HFFc6 (cell line): ENCODE measurements around the gene CNDP2. TPM values are rescaled to one million over a fixed set of nuclear protein-coding genes. Genes with fewer than 3 reads are reported as not detected.

Source experiments
- DNase-seq: peaks from one replicate; pipeline ENCODE4 v3.0.0-alpha.2; 2018
- H3K27ac Mint-ChIP-seq: 2 replicates; pipeline ENCODE4 v1.8.0; 2020; ENCODE audit warnings: mild to moderate bottlenecking, mixed read lengths
- H3K27me3 Mint-ChIP-seq: 2 replicates; pipeline ENCODE4 v1.8.0; 2021; ENCODE audit warnings: mild to moderate bottlenecking, moderate library complexity, mixed read lengths; ENCODE audit not compliant: insufficient read depth
- H3K36me3 Mint-ChIP-seq: 2 replicates; pipeline ENCODE4 v1.8.0; 2021; ENCODE audit warnings: low read depth, mixed read lengths
- H3K4me1 Mint-ChIP-seq: 2 replicates; pipeline ENCODE4 v1.8.0; 2020; ENCODE audit warnings: low read depth, mixed read lengths
- H3K4me3 Mint-ChIP-seq: 2 replicates; pipeline ENCODE4 v1.8.0; 2020; ENCODE audit warnings: mild to moderate bottlenecking, moderate library complexity, mixed read lengths
- H3K9me3 Mint-ChIP-seq: 2 replicates; pipeline ENCODE4 v1.8.0; 2020; ENCODE audit warnings: mild to moderate bottlenecking, mixed read lengths
- total RNA-seq, 6 experiments: library from RNA; stranded (reverse); fragmentation: NEBNext Ultra II Directional; extraction: Animal tissue kit (Norgen Biotek cat#: 25700); gene quantifications; 2 replicates in 1 of 6; 3 replicates in 5 of 6; pipeline ENCODE4 v1.2.3, GENCODE V29; 2021
- TF ChIP-seq, protein P1 (sequence below): fragments of 200-600 bp; sonication (generic); IDR thresholded peaks from 2 replicates; pipeline ENCODE4 v1.5.0; 2021; ENCODE audit warnings: antibody characterized with exemption, mild to moderate bottlenecking

Gene CNDP2
- total RNA-seq, 6 experiments from 2014 or later: 79.7 to 95.4 (median 85.3) TPM

DNA sequence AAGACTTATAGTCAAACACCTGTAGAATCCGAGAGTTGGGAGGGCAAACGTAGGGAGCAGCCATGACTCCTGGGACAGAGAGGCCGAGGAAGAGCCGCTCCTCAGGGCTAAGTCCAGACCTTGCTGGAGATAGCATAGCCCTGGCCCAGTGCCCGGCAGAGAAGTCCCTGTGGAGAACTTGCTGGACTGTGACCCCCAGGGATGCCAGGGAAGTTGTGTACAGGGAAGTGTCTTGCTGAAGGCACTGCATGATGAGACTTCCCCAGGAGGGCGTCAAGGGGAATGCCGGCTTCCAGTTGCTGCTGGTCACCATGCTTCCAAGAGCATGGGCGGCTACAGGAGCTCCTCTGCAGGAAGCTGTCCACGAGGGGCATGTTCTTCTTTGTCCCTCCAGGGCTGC lies 29.6 kb downstream of the CNDP2 start:
- Mint-ChIP-seq H3K4me1 (no peaks in the 10 kb centered on the region), H3K36me3 (peaks cover 8% of the 10 kb centered on the region; the same call in 1 of the 2 replicates), H3K9me3 (no peaks in the 10 kb centered on the region), H3K27ac (no peak overlapping the region), H3K4me3 (no peak overlapping the region), H3K27me3 (peaks cover 7% of the 10 kb centered on the region)
- TF ChIP-seq, protein P1, sequence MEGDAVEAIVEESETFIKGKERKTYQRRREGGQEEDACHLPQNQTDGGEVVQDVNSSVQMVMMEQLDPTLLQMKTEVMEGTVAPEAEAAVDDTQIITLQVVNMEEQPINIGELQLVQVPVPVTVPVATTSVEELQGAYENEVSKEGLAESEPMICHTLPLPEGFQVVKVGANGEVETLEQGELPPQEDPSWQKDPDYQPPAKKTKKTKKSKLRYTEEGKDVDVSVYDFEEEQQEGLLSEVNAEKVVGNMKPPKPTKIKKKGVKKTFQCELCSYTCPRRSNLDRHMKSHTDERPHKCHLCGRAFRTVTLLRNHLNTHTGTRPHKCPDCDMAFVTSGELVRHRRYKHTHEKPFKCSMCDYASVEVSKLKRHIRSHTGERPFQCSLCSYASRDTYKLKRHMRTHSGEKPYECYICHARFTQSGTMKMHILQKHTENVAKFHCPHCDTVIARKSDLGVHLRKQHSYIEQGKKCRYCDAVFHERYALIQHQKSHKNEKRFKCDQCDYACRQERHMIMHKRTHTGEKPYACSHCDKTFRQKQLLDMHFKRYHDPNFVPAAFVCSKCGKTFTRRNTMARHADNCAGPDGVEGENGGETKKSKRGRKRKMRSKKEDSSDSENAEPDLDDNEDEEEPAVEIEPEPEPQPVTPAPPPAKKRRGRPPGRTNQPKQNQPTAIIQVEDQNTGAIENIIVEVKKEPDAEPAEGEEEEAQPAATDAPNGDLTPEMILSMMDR: no peak
- no peak for DNase-seq

DNA sequence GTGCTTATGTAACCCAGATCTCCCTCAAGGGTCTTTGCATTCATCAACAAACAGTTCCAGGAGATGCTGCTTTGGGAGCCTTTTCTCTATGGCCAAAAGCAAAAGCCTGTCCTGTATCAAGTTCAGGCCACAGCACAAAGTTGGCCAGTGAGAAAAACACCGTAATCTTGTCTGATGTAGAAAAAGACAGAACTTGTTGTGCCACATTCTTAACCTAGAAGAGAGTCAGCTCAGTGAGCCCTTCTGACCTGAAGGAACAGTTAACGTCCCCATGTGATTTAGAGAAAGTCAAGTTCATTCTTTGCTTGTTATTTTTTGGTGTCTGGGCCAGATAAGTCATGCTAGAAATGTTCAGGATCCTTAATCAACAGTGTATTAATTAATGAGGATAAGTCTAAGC lies 30.3 kb downstream of the CNDP2 start:
- TF ChIP-seq, protein P1: no peak
- Mint-ChIP-seq H3K4me3 (no peak overlapping the region), H3K27me3 (peaks cover 11% of the 10 kb centered on the region), H3K27ac (no peak overlapping the region), H3K4me1 (no peaks in the 10 kb centered on the region), H3K36me3 (peaks cover under 1% of the 10 kb centered on the region; the same call in 1 of the 2 replicates), H3K9me3 (no peaks in the 10 kb centered on the region)
- DNase-seq: no peak

DNA sequence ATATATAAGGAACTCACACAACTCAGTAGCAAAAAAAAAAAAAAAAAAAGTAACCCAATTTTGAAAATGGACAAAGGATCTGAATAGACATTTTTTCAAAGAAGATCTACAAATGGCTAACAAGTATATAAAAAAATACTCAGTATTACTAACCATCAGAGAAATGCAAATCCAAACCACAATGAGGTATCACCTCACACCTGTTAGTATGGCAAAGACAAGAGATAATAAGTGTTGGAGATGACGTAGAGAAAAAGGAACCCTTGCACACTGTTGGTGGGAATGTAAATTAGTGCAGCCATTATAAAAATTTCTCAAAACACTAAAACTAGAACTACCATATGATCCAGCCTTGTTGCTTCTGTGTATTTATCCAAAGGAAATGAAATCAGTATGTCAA lies 32.3 kb downstream of the CNDP2 start:
- H3K9me3 Mint-ChIP-seq: no peaks in the 10 kb centered on the region
- TF ChIP-seq, protein P1: no peak
- H3K36me3 Mint-ChIP-seq: no peaks in the 10 kb centered on the region
- DNase-seq: no peak
- no peak overlapping the region for H3K27ac Mint-ChIP-seq
- H3K4me1 Mint-ChIP-seq: no peaks in the 10 kb centered on the region
- no peak overlapping the region for H3K4me3 Mint-ChIP-seq
- H3K27me3 Mint-ChIP-seq: peaks cover 20% of the 10 kb centered on the region

DNA sequence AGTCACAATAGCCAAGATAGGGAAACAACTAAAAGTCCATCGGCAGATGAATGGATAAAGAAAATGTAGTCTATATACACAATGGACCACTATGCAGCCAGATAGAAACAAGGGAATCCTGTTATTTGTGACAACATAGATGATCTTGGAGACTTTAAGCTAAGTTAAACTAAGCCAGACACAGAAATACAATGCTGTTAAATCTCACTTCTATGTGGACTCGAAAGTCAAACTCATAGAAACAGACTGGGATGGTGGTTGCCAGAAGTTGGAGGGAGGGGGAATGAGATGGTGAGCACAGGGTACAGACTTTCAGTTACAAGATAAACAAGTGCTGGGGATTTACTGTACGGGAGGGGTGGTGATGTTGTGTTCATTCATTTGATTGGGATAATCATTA lies 32.8 kb downstream of the CNDP2 start:
- no peaks in the 10 kb centered on the region for H3K4me1 Mint-ChIP-seq
- H3K27ac Mint-ChIP-seq: no peak overlapping the region
- H3K36me3 Mint-ChIP-seq: no peaks in the 10 kb centered on the region
- TF ChIP-seq, protein P1: no peak
- no peaks in the 10 kb centered on the region for H3K9me3 Mint-ChIP-seq
- no peak overlapping the region for H3K4me3 Mint-ChIP-seq
- DNase-seq: no peak
- H3K27me3 Mint-ChIP-seq: peaks cover 24% of the 10 kb centered on the region

DNA sequence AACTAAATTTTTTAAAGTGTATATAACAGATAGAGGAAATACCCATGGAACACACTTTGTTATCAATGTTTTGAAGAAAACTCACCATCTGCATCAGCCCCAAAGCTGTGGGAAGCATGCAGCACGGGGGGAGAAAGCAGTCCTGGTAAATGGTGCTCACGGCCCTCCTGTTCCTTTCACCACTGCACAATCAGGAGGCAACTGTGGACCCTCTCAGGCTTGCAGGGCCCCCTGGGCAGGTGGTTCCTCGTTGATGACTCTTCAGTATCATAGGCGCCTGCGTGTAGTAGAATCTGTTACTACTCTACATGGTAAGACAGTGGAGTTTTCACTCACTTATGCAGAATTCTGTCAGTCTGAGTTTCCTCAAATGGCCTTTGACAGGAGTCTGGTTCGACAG lies 33.2 kb downstream of the CNDP2 start:
- H3K27me3 Mint-ChIP-seq: peaks cover 25% of the 10 kb centered on the region
- no peaks in the 10 kb centered on the region for H3K9me3 Mint-ChIP-seq
- no peaks in the 10 kb centered on the region for H3K4me1 Mint-ChIP-seq
- DNase-seq: no peak
- TF ChIP-seq, protein P1: no peak
- no peak overlapping the region for H3K27ac Mint-ChIP-seq
- no peak overlapping the region for H3K4me3 Mint-ChIP-seq
- no peaks in the 10 kb centered on the region for H3K36me3 Mint-ChIP-seq
